Glomerular endothelial cell (primary cell): Measurements from ENCODE around the gene C2orf78. TPM values are rescaled to one million over a fixed set of nuclear protein-coding genes. Genes with fewer than 3 reads are reported as not detected.
A peak's percentile ranks its signal among the peaks of the same experiment; 100 is the strongest.
"Not testable (repeated sequence)": the region's sequence is repeated elsewhere in the genome, so short reads cannot be mapped to it uniquely, and the experiment has no call there.

ENCODE experiments used
- DNase-seq: peaks from one replicate; pipeline ENCODE4 v3.0.0-alpha.2; 2011; ENCODE audit warnings: low read depth, low spot score; ENCODE audit errors: extremely low read depth
- total RNA-seq: library from RNA; depleted of rRNA; stranded (reverse); fragments of >200 nt; gene quantifications from 2 replicates; pipeline ENCODE4 v1.2.3, GENCODE V29; 2015

The C2orf78 gene
- total RNA-seq = not detected in 2 replicates

- DNase-seq = not testable (repeated sequence)
These were observed at the start of gene C2orf78 for GRCh38 chr2:73783883-73784282. C2orf78 (plus strand) TSS chr2:73784183; CDS start chr2:73784310, 127 bp downstream.

DNA sequence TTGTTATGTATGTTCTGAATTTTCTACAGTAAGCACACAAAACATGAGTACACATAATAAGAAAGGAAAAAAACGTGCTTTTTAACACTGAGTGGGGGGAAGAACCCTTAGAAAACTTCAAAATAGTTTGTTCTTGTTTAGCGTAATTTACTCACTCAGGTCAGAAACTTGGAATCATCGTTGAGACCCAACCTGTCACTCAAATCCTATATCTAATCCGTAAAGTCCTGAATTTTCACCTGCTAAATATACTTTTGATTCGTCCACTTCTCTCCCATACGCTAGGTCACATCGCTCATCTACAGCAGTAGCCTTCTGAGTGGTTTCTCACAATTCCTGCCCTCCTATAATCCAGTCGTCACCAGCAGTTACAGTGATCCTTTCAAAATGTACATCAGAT is 47.6 kb upstream of the C2orf78 start:
- DNase-seq = no peak

GRCh38 chr2:73736855-73737779 is 46.9 kb upstream of the C2orf78 start, which contains the start of gene TPRKB:
TPRKB (minus strand) TSS chr2:73737345; CDS start chr2:73734569, 2,776 bp downstream.
- DNase-seq = peak; percentile 81

DNA sequence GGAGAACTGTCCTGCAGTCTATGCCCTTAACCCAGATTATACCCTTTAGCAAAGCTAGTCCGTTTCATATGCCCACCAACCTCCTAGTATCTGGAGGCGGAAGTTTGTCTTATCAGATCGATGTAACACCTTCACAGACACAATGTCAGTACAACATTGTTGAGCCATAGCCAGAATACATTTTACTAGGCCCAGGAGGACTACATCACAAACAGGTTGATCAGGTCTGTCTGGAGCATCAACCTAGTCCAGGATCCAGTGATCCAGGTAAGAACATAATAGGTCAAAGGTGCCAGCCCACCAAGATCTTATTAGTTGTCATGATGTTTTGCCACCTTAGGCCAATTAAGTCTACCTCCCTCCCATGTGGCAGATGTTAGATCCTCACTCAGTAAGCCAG is 44.9 kb upstream of the C2orf78 start:
- no peak for DNase-seq

DNA sequence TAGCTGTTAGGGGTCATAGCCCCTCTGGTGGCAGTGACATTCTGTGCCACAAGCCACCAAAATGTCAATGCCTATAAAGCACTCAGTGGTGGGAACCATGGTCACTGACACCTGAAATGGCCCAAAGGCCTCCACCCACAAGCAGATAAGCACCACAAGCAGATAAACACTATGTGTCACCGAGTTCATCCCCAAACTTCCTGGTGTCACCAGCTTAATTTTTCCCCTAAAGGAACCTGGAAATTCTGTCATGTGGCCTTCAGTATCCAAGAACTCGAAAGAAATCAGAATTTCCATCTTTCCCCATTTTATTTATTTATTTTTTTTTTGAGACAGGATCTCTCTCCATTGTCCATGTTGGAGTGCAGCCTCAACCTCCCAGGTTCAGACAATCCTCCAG is 43.2 kb upstream of the C2orf78 start:
- DNase-seq = no peak

- DNase-seq = peak; percentile 87
These were observed 37.7 kb upstream of the C2orf78 start for GRCh38 chr2:73746015-73746876.

GRCh38 chr2:73746877-73747208 is 37.1 kb upstream of the C2orf78 start:
- DNase-seq = no peak

DNA sequence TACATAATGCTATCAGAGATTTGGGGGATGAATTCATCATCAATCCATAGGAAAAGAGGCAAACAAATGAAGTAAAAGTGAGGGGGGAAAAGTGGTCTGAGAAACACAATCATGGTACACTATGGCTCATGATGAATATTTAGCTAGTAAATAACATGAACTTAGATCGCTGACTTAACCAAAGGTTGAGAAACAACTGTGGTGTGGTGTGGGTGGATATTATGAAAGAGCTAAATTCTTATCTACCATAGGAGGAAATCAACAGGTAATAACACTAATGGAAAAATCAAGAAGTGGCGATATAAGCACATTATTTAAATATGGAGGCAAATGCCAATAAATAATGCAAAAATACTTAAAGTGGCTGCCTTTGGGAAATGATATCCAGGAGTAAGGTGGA is 34.7 kb upstream of the C2orf78 start:
- DNase-seq = no peak

GRCh38 chr2:73754332-73754731 is 29.7 kb upstream of the C2orf78 start:
- not testable (repeated sequence) for DNase-seq

DNA sequence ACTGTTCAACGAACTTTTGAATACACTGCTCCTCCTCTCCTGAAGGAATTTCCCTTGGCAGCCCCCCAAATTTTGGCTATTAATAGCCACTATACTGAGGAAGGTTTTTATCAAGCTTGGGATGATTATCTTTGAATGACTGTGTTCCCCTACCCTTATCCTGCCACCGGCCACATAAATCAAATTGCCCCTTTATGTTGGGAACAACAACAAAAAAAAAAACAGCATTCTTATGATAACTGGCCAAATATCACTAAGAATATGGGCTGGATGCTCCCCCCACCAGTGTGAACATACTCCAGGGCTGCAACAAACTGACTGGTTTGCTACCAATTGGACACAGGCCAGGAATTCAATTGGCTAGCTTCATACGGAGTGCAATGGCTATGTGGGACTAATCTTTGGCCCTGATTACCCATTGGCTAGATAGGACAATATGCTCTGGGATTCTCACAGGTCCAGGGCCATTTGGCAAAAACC is 24.7 kb upstream of the C2orf78 start:
- DNase-seq = peak; percentile 73

- no peak for DNase-seq
These were observed 24.1 kb upstream of the C2orf78 start for GRCh38 chr2:73759904-73760303.

GRCh38 chr2:73762571-73762970 is 21.4 kb upstream of the C2orf78 start:
- DNase-seq = no peak

DNA sequence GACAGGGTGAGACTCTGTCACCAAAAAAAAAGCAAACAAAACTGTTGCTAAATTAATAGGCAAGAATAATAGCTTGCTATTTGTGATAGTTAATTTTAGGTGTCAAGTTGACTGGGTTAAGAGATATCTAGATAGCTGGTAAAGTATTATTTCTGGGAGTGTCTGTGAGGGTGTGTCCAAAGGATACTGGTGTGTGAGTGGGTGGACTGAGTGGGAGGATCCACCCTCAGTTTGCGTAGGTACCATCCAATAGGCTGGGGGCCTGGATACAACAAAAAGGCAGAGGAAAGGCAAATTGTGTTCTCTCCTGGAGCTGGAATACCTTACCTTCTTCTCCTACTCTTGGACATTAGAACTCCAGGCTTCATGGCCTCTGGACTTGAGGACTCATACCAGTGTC is 19.0 kb upstream of the C2orf78 start:
- no peak for DNase-seq

DNA sequence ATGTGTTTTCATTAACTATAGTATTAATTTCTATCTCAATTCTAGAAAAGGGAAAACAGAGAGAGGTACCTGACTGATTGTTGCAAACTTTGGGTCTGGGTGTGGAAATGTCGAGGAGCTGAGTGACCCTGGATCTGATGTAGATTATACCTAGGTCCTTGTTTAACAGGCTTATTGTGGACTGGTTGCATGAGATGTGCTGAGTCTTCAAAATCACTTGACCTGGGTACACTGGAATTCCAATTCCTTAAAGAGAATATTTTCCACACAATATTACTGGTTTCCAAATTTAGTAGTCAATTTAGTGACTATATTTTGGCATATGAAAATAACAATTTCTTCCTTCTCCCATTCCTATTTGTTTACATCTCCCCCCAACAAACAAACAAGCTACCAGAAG is 17.6 kb upstream of the C2orf78 start:
- DNase-seq = no peak

DNA sequence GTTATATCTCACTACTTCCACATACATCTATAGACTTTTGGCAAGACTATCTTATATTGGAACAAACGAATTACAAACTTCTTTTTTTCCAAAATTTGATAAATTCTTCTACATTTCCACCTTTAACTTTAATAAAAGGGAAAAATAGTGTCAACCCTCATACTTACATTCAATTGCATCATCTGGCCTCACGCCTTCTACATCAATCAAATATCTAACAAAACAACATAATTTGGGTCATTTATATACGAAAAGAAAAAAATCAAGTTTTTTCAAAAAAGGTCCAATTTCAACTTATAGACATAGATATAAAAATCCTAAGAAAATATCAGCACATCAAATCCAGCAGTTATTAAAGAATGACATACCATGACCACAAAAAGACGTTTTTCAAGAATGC is 17.0 kb upstream of the C2orf78 start:
- DNase-seq = no peak

DNA sequence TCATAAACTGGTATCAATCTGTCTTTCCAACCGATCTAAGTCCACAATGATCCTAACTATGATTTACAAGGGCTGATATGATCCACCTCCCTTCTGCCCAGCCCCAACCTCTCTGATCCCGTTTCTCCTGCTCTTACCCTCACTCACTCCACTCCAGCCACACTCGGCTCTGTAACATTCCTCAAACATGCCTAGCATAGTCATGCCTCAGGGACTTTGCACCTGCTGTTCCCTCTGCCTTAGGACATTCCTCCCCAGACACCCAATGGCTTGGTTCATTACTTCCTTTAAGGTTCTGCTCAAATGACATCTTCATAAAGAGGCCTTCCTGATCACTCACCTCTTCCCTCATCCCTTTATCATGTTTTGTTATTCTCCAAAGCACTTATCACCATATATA is 13.3 kb upstream of the C2orf78 start:
- no peak for DNase-seq

DNA sequence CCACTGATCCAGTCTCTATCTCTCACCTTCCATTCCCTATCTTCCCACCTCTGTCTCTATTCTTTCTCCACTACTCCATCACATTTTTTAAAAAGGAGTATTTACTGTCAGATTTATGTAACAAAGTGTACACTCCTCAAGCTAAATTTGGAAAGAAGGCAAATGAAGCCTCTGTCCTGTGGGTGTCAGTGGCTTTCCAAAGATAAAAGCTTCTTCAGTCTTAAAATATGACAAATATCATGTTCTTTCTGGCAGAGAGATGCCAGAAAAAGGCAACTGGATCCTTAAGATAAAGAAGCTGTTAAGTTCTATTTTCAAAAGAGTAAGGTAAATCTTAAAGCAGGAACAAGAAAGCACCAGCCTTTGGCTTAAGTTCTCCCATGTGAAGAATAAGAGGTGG is 11.2 kb upstream of the C2orf78 start:
- DNase-seq = no peak

- no peak for DNase-seq
These were observed 7.6 kb upstream of the C2orf78 start for GRCh38 chr2:73776381-73776780.

- no peak for DNase-seq
These were observed 7.0 kb upstream of the C2orf78 start for GRCh38 chr2:73776869-73777519.

DNA sequence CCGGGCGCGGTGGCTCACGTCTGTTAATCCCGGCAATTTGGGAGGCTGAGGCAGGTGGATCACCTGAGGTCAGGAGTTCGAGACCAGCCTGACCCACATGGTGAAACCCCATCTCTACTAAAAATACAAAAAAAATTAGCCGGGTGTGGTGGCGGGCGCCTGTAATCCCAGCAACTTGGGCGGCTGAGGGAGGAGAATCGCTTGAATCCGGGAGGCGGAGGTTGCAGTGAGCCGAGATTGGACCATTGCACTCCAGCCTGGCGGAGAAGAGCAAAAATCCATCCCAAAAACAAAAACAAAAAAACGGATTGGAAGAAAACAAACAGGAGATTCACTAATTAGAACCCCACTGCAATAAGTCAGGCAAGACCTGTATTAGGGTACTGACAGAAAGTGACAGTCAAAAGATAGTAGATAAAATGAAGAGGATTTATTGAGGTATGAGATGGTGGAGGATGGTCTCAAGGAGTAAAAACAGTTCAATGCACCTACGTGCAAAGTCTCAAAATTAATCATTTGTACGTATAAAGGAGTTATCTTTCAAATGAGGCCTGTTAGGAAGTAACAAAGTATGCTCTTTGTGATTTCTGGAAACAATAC is 5.0 kb upstream of the C2orf78 start:
- not testable (repeated sequence) for DNase-seq
